IMR-90 (cell line): ENCODE measurements around the gene ATP2C2. TPM values are rescaled to one million over a fixed set of nuclear protein-coding genes. Genes with fewer than 3 reads are reported as not detected.

Experiments used
- ATAC-seq: fragments of 200-7000 bp; cut with Tn5 transposase; 2 replicates; pipeline ENCODE4 v1.9.1; 2020; ENCODE audit warnings: low read depth, mild to moderate bottlenecking, moderate library complexity
- BruUV-seq: library from RNA; stranded (reverse); fragments of 400-500 nt; replicated peaks from 2 replicates; lab custom pipeline; 2021; lab: Mats Ljungman, UMichigan
- CTCF ChIA-PET: fragments of 300-600 bp; formaldehyde crosslinking; extraction: SDS; loops from one replicate; lab custom pipeline; 2021; ENCODE audit warnings: antibody characterized with exemption; lab: Yijun Ruan, JAX
- POLR2A ChIA-PET: fragments of 300-600 bp; sonication (Branson Sonifier 250); formaldehyde crosslinking; loops from one replicate; lab custom pipeline; 2022; ENCODE audit warnings: antibody characterized with exemption; ENCODE audit not compliant: unreplicated experiment; lab: Charles Lee
- DNase-seq: peaks from one replicate; pipeline ENCODE4 v3.0.0; 2013
- H2AFZ ChIP-seq: replicated peaks from 2 replicates; pipeline ENCODE3; 2013; ENCODE audit warnings: low read length, mild to moderate bottlenecking; ENCODE audit not compliant: poor library complexity
- H2AK5ac ChIP-seq: 2 replicates; pipeline ENCODE4 v1.6.1; 2013; ENCODE audit warnings: low read depth, low read length, inconsistent platforms
- H2AK9ac ChIP-seq: replicated peaks from 2 replicates; pipeline ENCODE3; 2013; ENCODE audit warnings: mild to moderate bottlenecking, low read depth, low read length, moderate library complexity; ENCODE audit not compliant: poor library complexity
- H2BK120ac ChIP-seq: 2 replicates; pipeline ENCODE4 v1.6.1; 2013; ENCODE audit warnings: low read depth, low read length, inconsistent platforms
- H2BK15ac ChIP-seq: 3 replicates; pipeline ENCODE4 v1.6.1; 2013; ENCODE audit warnings: low read depth, low read length, inconsistent platforms
- H2BK20ac ChIP-seq: 2 replicates; pipeline ENCODE4 v1.6.1; 2013; ENCODE audit warnings: low read depth, mild to moderate bottlenecking, inconsistent platforms, low read length, moderate library complexity
- H2BK5ac ChIP-seq: 2 replicates; pipeline ENCODE4 v1.6.1; 2013; ENCODE audit warnings: mild to moderate bottlenecking, low read depth, low read length, inconsistent platforms; ENCODE audit not compliant: poor library complexity, severe bottlenecking
- H3K14ac ChIP-seq: replicated peaks from 2 replicates; pipeline ENCODE4 v1.6.1; 2013; ENCODE audit warnings: low read depth, low read length, inconsistent platforms
- H3K18ac ChIP-seq: 2 replicates; pipeline ENCODE4 v1.6.1; 2013; ENCODE audit warnings: low read depth, low read length, control low read depth
- H3K23ac ChIP-seq: 2 replicates; pipeline ENCODE4 v1.6.1; 2013; ENCODE audit warnings: low read depth, low read length, inconsistent platforms
- H3K27ac ChIP-seq: 2 replicates; pipeline ENCODE4 v1.5.1; 2013; ENCODE audit warnings: mild to moderate bottlenecking, control low read depth, low read length; ENCODE audit not compliant: insufficient read depth
- H3K27me3 ChIP-seq: 2 replicates; pipeline ENCODE4 v1.6.1; 2013; ENCODE audit warnings: low read length; ENCODE audit not compliant: control insufficient read depth, insufficient read depth
- H3K36me3 ChIP-seq: 2 replicates; pipeline ENCODE4 v1.6.1; 2013; ENCODE audit warnings: low read length, mixed read lengths; ENCODE audit not compliant: control insufficient read depth, insufficient read depth
- H3K4ac ChIP-seq: 2 replicates; pipeline ENCODE4 v1.6.1; 2013; ENCODE audit warnings: low read depth, low read length, inconsistent platforms
- H3K4me1 ChIP-seq: 2 replicates; pipeline ENCODE4 v1.6.1; 2013; ENCODE audit warnings: low read length, mixed read lengths; ENCODE audit not compliant: control insufficient read depth, insufficient read depth
- H3K4me2 ChIP-seq: 2 replicates; pipeline ENCODE4 v1.6.1; 2013; ENCODE audit warnings: low read depth, mild to moderate bottlenecking, control low read depth, low read length, moderate library complexity
- H3K4me3 ChIP-seq: 2 replicates; pipeline ENCODE4 v1.5.1; 2013; ENCODE audit warnings: low read depth, mild to moderate bottlenecking, control low read depth, low read length, moderate library complexity; ENCODE audit not compliant: insufficient read depth
- H3K56ac ChIP-seq: 2 replicates; pipeline ENCODE4 v1.6.1; 2013; ENCODE audit warnings: low read length, inconsistent platforms; ENCODE audit not compliant: insufficient read depth; ENCODE audit errors: extremely low read depth
- H3K79me1 ChIP-seq, 2 experiments: 2 replicates each; pipeline ENCODE4 v1.6.1; 2013; ENCODE audit warnings: low read length in 2 of 2, inconsistent platforms in 1 of 2, low read depth in 1 of 2
- H3K9ac ChIP-seq: 2 replicates; pipeline ENCODE4 v1.6.1; 2013; ENCODE audit warnings: low read depth, low read length, control low read depth
- H3K9me1 ChIP-seq: 2 replicates; pipeline ENCODE4 v1.6.1; 2013; ENCODE audit warnings: low read length, inconsistent platforms; ENCODE audit not compliant: insufficient read depth
- H3K9me3 ChIP-seq: 2 replicates; pipeline ENCODE4 v1.6.1; 2013; ENCODE audit warnings: low read length; ENCODE audit not compliant: control insufficient read depth, insufficient read depth
- H4K20me1 ChIP-seq: 2 replicates; pipeline ENCODE4 v1.6.1; 2013; ENCODE audit warnings: low read length, inconsistent platforms; ENCODE audit not compliant: insufficient read depth
- H4K5ac ChIP-seq: 2 replicates; pipeline ENCODE4 v1.6.1; 2013; ENCODE audit warnings: mild to moderate bottlenecking, low read depth, low read length, control low read depth
- H4K8ac ChIP-seq, 2 experiments: 2 replicates each; pipeline ENCODE4 v1.6.1; 2013; ENCODE audit warnings: low read depth in 2 of 2, low read length in 2 of 2, control low read depth in 1 of 2, inconsistent platforms in 1 of 2
- H4K91ac ChIP-seq: 2 replicates; pipeline ENCODE4 v1.6.1; 2013; ENCODE audit warnings: low read depth, low read length, inconsistent platforms; ENCODE audit not compliant: insufficient read depth
- MXI1 ChIP-seq: IDR thresholded peaks from 2 replicates; pipeline ENCODE4 v1.6.1; 2012; ENCODE audit warnings: low read depth, mild to moderate bottlenecking, low read length, moderate library complexity, borderline replicate concordance
- NFE2L2 ChIP-seq: fragments of 150-350 bp; IDR thresholded peaks from 2 replicates; pipeline ENCODE4 v1.6.1; 2016; ENCODE audit warnings: low read depth, mild to moderate bottlenecking, low read length
- SMC3 ChIP-seq: fragments of 150-350 bp; IDR thresholded peaks from 2 replicates; pipeline ENCODE4 v1.6.1; 2016; ENCODE audit warnings: low read depth, mild to moderate bottlenecking, antibody characterized with exemption, low read length, moderate library complexity
- USF2 ChIP-seq: fragments of 150-350 bp; IDR thresholded peaks from 2 replicates; pipeline ENCODE4 v1.6.1; 2017; ENCODE audit warnings: mild to moderate bottlenecking, antibody characterized with exemption, low read length, low read depth
- WGBS, 2 experiments: methylation state at CpG; one replicate each; pipeline versions ENCODE4 v1.1.5 to v1.1.7; 2013; ENCODE audit warnings: missing lambda C conversion rate in 2 of 2; ENCODE audit not compliant: insufficient read length in 1 of 2; ENCODE audit errors: extremely low coverage in 2 of 2; 5-methylcytosine and 5-hydroxymethylcytosine counted together
- dilution Hi-C: fragments of 300-500 bp; cut with HindIII; formaldehyde crosslinking; loops from one replicate; pipeline ENCODE4 v1.14.3; 2018; ENCODE audit warnings: low sequenced_read_pairs; ENCODE audit not compliant: unreplicated experiment
- in situ Hi-C: fragments of 300-500 bp; cut with MboI; formaldehyde crosslinking; loops from 3 replicates; pipeline ENCODE4 v1.14.3; 2019; ENCODE audit warnings: low sequenced_read_pairs, inconsistent platforms, mixed read lengths
- intact Hi-C: fragments of 100-400 bp; cut with micrococcal nuclease; formaldehyde crosslinking; loops from 2 replicates; pipeline ENCODE4 v1.10.0; 2022
- polyA plus RNA-seq, 3 experiments: library from polyadenylated mRNA; depleted of rRNA; stranded (reverse); fragments of >200 nt; gene quantifications; 2 replicates each; pipeline ENCODE4 v1.2.3, GENCODE V29; 2012; ENCODE audit warnings: low replicate concordance in 1 of 3
- total RNA-seq: library from RNA; depleted of rRNA; stranded (reverse); fragments of >200 nt; gene quantifications from 2 replicates; pipeline ENCODE4 v1.2.3, GENCODE V29; 2012
- TF ChIP-seq, protein P1 (sequence below): conservative IDR thresholded peaks from 2 replicates; pipeline ENCODE4 v1.5.1; 2012; ENCODE audit warnings: mild to moderate bottlenecking, low read depth, low read length, improper control_type of control experiment

ATP2C2 gene
- total and polyA plus RNA-seq, 2 of the 4 experiments (the other 2 are of a cell fraction): not detected

DNA sequence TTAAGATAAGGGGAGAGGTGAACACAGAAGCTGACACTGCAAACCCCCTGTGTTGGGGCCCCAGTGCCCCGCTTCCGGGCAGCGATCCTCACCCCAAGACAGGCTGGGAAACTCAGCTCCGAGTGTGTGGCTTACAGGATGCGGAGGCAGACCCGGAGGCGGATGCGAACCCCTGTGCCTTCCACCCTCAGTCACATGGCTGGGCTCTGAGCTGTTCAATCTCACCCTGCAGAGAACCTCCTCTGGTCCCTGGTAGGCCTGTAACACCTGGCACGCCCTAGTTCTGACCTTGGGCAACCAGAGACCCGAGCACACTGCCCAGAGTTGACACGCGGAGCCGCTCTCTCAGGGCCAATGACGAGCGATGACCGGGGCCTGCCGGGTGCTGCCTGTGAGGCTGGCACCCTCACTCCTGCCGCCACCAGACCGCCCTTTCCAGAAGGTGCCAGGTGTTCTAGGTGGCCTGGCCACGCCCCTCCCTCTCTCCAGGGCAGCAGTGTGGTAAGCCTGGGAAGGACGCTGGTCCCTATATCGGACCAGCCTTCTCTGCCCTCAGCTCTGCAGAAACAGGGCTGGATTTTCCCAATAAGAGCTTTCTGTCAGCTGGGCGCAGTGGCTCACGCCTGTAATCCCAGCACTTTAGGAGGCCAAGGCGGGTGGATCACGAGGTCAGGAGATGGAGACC is 112.9 kb downstream of the ATP2C2 start (continued):
- no peak for TF ChIP-seq NFE2L2

- in situ Hi-C loops: loop anchor here (10.0 to 25.0 kb wide), 2 partner anchors 397 to 520 kb away; partner anchors contain the start of genes NECAB2 and OSGIN1
- CTCF ChIA-PET: no interaction called here
These were observed 113.9 kb downstream of the ATP2C2 start for GRCh38 chr16:84482001-84482891.

More at GRCh38 chr16:84482001-84482891, 113.9 kb downstream of the ATP2C2 start:
- peaks cover 0 to 61% of the 10 kb centered on the region in 2 experiments; a peak in 2 of 4 replicates for H3K79me1 ChIP-seq
- H3K4me1 ChIP-seq: peaks cover 6% of the 10 kb centered on the region
- no peak overlapping the region for H2AK5ac ChIP-seq
- no peak overlapping the region for H3K14ac ChIP-seq
- peaks cover 25% of the 10 kb centered on the region for H4K20me1 ChIP-seq
- no peak overlapping the region for H2BK5ac ChIP-seq
- H3K9ac ChIP-seq: no peak overlapping the region
- intact Hi-C loops (loop anchor here (10.0 kb wide), 1 partner anchor 367 kb away; the partner anchor contains the start of gene MBTPS1), dilution Hi-C loops (no loop called here)
- 74% methylated on average over 17 of the region's 33 CpGs; no CpG with 5 or more reads in 1 of the 2 experiments for WGBS, 2 experiments
- POLR2A ChIA-PET: no interaction called here
- H2BK15ac ChIP-seq: no peak overlapping the region
- no peak overlapping the region for H3K23ac ChIP-seq
- no peak overlapping the region for H4K5ac ChIP-seq
- no peak overlapping the region for H2BK120ac ChIP-seq
- no peak overlapping the region for H3K27ac ChIP-seq
- H2AK9ac ChIP-seq: no peak overlapping the region
- no peak for DNase-seq
- H4K8ac ChIP-seq: no peak overlapping the region
- no peak overlapping the region for H4K91ac ChIP-seq
- TF ChIP-seq SMC3 (no peak), MXI1 (no peak), USF2 (no peak)
- TF ChIP-seq, protein P1, sequence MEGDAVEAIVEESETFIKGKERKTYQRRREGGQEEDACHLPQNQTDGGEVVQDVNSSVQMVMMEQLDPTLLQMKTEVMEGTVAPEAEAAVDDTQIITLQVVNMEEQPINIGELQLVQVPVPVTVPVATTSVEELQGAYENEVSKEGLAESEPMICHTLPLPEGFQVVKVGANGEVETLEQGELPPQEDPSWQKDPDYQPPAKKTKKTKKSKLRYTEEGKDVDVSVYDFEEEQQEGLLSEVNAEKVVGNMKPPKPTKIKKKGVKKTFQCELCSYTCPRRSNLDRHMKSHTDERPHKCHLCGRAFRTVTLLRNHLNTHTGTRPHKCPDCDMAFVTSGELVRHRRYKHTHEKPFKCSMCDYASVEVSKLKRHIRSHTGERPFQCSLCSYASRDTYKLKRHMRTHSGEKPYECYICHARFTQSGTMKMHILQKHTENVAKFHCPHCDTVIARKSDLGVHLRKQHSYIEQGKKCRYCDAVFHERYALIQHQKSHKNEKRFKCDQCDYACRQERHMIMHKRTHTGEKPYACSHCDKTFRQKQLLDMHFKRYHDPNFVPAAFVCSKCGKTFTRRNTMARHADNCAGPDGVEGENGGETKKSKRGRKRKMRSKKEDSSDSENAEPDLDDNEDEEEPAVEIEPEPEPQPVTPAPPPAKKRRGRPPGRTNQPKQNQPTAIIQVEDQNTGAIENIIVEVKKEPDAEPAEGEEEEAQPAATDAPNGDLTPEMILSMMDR: no peak
- no TSS peak for BruUV-seq
- no peak overlapping the region for H3K4me2 ChIP-seq
- H3K9me3 ChIP-seq: no peaks in the 10 kb centered on the region
- H3K4ac ChIP-seq: no peak overlapping the region
- peaks cover 7% of the 10 kb centered on the region; the same call in 1 of the 2 replicates for H3K9me1 ChIP-seq
- no peak overlapping the region for H2AFZ ChIP-seq
- H3K36me3 ChIP-seq: peaks cover 51% of the 10 kb centered on the region
- H3K56ac ChIP-seq: no peak overlapping the region
- H2BK20ac ChIP-seq: no peak overlapping the region
- no peak for ATAC-seq
- no peak overlapping the region for H3K4me3 ChIP-seq
- H3K27me3 ChIP-seq: no peaks in the 10 kb centered on the region
- no peak overlapping the region for H3K18ac ChIP-seq
